T-helper 1 cell (primary cell): ENCODE data around the gene HCRT.
"Not testable (repeated sequence)": the region's sequence is repeated elsewhere in the genome, so short reads cannot be mapped to it uniquely, and the experiment has no call there.

Experiments used
- DNase-seq, 5 donors: peaks; one replicate each; pipeline ENCODE4 v3.0.0-alpha.2; 2012 to 2020
- total RNA-seq, 4 donors: gene quantifications; one replicate each; lab custom pipeline; 2026; lab: John Stamatoyannopoulos, UW

Gene HCRT
- total RNA-seq, result 0 to 0.36 (median 0.19) reads per million in 4 donors

DNA sequence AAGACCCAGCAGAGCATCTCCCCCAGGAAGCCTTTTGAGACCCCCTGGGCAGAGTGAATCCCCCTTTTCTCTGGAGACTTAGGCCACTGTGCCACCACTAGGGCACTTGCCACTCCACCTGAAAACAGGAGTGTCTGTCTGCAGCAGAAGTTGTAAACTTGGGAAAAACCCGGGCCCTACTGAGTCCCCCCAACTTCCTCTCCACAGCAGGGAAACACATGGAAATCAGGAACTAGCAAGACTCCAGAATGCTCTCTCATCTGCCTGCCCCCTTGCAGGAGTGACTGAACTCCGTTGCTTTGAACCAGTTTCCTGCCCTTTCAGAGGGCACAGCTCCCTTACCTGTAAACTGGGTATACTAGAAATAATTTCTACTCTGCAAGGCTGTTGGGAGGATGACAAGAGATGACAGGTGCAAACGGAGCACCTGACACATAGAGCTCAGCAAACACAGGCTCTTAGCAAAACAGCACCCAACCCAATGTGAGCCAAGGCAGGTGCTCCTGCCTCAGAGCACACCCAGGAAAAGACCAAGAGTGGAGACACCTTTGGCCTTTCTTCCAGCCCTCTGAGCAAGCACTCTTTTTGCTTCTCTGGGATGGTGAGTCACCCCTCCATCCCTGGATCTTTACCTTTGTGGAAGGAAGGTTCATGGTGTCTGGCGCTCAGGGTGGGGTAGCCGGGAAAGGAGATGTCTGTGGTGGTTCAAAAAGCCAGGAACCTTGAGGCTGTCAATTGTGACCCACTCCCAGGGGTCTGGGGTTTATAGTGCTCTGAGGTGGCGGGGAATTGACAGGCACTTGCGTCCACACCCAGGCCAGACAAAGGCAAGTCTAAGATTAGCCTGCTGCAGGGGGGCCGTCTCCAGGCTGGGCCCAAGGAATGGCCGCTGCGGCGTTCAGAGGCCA, at the start of gene HCRT:
TSS of gene HCRT (minus strand) at position 740 of the 908 bp plus-strand sequence. CDS start at position 653, 87 bp downstream.
- no peak for DNase-seq

- no peak for DNase-seq
Measured at GRCh38 chr17:42233994-42234393, 48.7 kb upstream of the HCRT start.

GRCh38 chr17:42233156-42233555, 47.9 kb upstream of the HCRT start:
- no peak for DNase-seq

GRCh38 chr17:42230225-42230624, 45.0 kb upstream of the HCRT start:
- DNase-seq, result peak in 1 of 5 donors; percentile 69

DNA sequence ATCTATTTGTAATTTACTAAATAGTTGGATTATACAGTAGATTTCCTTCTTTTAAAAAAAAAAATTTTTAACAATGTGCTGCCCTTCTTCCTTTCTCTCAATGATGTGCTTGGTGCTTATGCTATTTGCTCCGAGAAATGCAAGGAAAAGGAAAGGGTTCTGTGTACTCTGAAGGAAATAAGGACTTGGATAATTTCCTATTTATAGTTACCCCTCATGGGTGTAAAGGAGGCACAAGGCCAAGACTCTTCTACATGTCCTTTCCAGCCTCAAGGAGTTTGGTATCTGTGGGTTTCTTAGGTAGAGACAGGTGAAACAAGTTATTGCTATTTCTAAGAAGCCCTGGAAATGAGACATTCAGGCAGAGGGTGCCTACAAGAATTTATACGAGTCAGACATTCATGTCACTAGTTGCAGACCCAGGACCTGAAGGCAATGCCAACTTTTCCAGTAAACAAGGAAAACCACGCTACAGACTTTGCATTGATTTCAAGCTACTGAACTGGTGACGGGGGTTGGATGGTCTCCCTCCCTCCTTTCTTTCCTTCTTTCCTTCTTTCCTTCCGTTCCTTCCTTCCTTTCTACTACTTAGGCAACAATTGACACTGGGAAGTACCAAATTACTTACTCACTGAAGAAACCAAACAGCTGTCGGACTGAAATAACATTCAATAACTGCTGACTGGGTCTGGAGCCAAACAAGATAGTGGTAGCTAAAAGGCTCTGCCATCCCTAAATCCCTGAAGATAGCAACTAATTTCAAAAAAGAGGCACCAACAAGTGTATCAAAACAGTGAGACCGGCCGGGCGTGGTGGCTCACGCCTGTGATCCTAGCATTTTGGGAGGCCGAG, 42.8 kb upstream of the HCRT start:
- no peak for DNase-seq

DNA sequence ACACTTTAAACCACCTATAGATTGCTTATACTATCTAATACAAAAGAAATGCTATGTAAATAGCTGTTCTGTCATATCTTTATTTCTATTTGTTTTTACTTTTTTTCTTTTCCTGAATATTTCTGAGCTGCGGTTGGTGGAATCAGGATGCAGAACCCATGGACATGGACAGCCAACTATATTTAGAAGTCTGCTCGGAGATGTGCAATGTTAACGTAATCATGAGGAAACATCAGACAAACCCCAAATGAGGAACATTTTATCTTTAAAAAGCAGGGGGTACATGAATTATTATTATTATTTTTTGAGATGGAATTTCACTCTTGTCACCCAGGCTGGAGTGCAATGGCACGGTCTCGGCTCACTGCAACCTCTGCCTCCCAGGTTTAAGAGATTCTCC, 40.4 kb upstream of the HCRT start:
- DNase-seq, result no peak

- no peak for DNase-seq
Measured at GRCh38 chr17:42224651-42225050, 39.4 kb upstream of the HCRT start.

- peak; percentile 13 to 66 (median 48) for DNase-seq
Measured at GRCh38 chr17:42221886-42222745, 36.9 kb upstream of the HCRT start.

DNA sequence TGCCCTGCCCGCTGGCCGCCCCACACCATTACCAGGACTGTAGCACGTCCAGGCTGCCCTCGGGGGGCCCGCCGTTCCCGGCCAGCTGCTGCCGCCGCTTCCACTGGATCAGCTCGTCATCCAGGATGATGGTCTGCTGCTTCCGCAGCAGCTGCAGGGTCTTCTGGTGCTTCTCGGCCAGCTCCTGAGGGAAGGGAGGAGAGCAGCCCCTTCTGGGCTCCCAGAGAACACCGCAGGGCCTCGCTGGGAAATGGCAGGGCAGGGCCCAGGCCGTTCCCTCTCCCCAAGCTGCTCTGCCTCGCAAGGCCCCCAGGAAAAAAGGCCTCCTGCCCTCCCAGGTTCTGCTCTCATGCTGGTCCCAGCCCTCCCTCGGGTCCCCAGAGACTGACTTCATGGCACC, 34.0 kb upstream of the HCRT start:
- not testable (repeated sequence) for DNase-seq

DNA sequence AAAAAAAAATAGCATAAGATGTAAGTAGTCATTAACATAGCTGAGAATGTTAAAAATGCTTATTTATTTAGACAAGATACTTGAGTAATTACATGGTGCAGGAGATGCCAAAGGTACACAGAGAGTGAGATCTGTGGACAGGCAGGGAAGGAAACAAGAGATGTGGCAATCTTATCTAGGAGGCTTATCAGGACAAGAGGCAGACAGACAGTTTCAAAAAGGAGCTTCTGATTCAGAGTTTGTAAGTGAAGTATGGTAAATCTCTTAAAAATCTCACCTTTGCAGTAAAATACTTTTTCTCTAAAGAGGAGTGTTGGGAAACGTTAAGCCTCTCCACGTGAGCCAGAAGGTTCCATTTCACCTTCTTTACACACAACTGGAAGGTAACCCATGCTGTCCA, 28.9 kb upstream of the HCRT start:
- no peak for DNase-seq

- DNase-seq, result no peak
Measured at GRCh38 chr17:42212382-42212781, 27.1 kb upstream of the HCRT start.

GRCh38 chr17:42211921-42212341, 26.7 kb upstream of the HCRT start:
- DNase-seq, result not testable (repeated sequence)

GRCh38 chr17:42210046-42210445, 24.8 kb upstream of the HCRT start:
- DNase-seq, result no peak

GRCh38 chr17:42206153-42206612, 20.9 kb upstream of the HCRT start:
- DNase-seq, result not testable (repeated sequence)

DNA sequence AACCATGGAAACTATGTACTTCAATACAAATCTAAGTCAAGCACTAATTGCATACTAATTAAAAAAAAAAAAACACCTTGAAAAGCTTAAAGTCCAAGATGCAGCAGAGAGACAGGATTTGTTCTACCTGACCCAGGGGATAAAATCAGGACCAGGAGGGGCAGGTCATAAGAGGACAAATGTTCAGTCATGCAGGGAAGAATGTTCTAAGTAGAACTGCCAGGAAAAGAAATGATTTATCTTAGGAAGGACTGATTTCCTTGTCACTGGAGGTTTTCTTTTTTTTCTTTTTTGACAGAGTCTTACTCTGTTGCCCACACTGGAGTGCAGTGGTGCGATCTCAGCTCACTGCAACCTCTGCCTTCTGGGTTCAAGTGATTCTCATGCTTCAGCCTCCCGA, 18.1 kb upstream of the HCRT start:
- no peak for DNase-seq

DNA sequence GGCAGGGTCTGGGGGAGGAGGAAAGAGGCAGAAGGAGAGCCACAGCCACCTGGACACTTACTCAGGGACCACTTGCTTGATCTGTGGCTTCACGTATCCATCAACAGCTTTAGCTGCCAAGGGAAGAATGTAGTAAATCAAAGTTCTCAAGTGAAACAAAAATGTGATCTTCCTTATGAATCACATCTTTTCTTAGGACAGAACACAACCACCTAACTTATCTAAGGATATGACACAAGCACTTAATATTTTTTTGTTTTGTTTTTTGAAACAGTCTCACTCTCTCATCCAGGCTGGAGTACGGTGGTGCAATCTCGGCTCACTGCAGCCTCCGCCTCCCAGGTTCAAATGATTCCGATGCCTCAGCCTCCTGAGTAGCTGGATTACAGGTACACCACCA, 17.4 kb upstream of the HCRT start:
- DNase-seq, result no peak

GRCh38 chr17:42202159-42202558, 16.9 kb upstream of the HCRT start:
- no peak for DNase-seq

GRCh38 chr17:42201458-42201772, 16.2 kb upstream of the HCRT start:
- no peak for DNase-seq

DNA sequence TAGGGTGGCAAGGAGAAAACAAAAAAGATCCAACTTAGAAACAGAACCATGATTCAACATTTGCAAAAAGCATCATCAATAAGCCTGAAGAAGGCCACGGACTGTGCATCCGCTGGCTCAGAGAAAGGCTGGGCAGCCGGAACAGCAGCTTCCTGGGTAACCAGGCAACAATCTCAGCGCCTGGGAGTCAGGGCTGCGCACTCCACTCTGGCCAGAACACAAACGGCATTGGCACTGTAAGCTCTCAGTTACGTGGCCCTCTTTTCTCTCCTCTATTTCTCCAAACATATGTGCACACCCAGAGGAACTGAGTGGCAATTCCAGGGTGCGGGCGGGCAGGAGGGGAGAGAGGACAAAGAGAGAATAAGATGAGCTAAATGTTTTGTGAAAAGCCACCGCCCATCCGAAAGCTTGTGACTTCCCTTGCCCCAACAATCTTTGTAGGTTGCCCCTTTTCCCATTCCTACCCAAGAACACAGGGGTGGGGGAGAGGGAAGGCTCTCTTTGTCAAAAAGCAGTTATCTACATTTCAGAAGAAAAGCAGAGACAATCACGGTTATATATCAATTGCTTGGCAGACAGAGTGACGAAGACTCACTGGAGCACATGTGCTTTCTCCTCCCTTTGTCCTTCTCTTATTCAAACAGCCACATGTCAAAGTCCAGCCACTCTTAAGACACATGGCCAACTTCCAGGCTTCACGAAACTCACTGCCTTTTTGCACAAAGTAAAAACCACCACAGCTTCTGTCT, 15.6 kb upstream of the HCRT start:
- no peak for DNase-seq

DNA sequence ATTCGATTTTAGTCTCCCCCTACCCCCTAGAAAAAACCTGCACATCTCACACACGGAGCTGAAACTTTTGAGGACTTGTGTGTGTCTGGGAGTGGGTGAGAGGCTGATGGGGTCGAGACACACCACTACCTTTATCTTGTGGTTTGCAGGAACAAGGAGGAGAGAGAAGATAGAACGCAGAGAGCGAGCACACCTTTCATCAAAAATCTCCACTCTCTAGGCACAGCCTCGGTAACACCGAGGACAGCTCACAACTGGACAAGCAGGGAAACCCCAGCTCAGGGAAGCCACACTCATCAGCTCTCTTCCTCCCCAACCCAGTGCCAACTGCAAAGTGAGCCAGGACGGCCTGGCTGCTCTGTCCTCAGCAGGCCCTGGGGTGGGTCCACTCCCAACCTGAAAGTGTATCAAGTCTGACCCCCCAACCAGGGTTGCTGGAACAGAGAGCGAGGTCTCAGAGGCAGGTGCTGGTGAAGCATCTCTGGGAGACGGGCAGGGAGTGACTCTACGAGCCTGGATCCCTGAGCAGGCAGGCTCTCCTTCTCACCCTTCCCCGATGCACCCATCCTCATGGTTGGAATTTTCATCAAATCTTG, 14.3 kb upstream of the HCRT start:
- DNase-seq, result no peak

DNA sequence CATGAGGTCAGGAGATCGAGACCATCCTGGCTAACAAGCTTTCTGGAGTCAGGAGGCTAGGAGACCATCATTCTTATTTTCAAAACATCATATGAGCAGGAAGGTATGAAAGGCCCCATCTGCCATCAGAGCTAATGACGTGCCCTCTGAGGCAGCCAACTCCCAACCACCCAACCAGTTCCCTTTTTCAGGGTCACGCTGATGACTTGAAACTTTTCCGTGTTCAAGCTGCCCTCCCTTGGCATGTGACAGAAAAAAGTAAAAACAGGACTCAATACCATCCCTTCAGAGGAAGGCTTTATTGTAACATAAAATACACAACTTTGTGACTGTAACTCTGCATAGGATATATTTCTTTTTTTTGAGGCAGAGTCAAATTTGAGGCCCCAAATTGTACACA, 13.6 kb upstream of the HCRT start:
- DNase-seq, result no peak
